GM12878 (cell line): Measurements from ENCODE around the gene MTHFD1. TPM values are rescaled to one million over a fixed set of nuclear protein-coding genes. Genes with fewer than 3 reads are reported as not detected.
A peak's percentile ranks its signal among the peaks of the same experiment; 100 is the strongest.

Experiments
- ATF3 ChIP-seq: IDR thresholded peaks from 2 replicates; pipeline ENCODE4 v1.6.1; 2011; ENCODE audit warnings: low read depth, mild to moderate bottlenecking, low read length, moderate library complexity, borderline replicate concordance; ENCODE audit errors: extremely low read depth
- CBFB ChIP-seq: IDR thresholded peaks from 2 replicates; pipeline ENCODE4 v1.6.1; 2016; ENCODE audit warnings: antibody characterized with exemption, low read depth
- CREB1 ChIP-seq: IDR thresholded peaks from 2 replicates; pipeline ENCODE4 v1.6.1; 2012; ENCODE audit warnings: low read depth, mild to moderate bottlenecking, inconsistent platforms
- CTCF ChIP-seq, 3 experiments: IDR thresholded peaks in 2 of 3; conservative IDR thresholded peaks in 1 of 3; 2 replicates each; pipeline ENCODE4 v1.5.1; 2011; ENCODE audit warnings: low read depth in 3 of 3, low read length in 3 of 3, mild to moderate bottlenecking in 3 of 3, control low read depth in 2 of 3, moderate library complexity in 2 of 3, inconsistent platforms in 1 of 3, mixed read lengths in 1 of 3; ENCODE audit not compliant: control insufficient read depth in 2 of 3, insufficient read depth in 1 of 3; ENCODE audit errors: extremely low read depth in 1 of 3
- EGR1 ChIP-seq, 2 experiments: IDR thresholded peaks; 1 replicate in 1 of 2; 2 replicates in 1 of 2; pipeline ENCODE4 v1.6.1; 2011 to 2012; ENCODE audit warnings: low read depth in 2 of 2, low read length in 2 of 2, borderline replicate concordance in 1 of 2, mild to moderate bottlenecking in 1 of 2, moderate library complexity in 1 of 2
- ESRRA ChIP-seq: IDR thresholded peaks from 2 replicates; pipeline ENCODE4 v1.6.1; 2012; ENCODE audit warnings: mild to moderate bottlenecking, low read length, improper control_type of control experiment
- HDGF ChIP-seq: fragments of 450-650 bp; IDR thresholded peaks from 2 replicates; pipeline ENCODE4 v1.6.1; 2016; ENCODE audit warnings: antibody characterized with exemption
- IRF3 ChIP-seq: fragments of 450-650 bp; IDR thresholded peaks from 2 replicates; pipeline ENCODE4 v1.6.1; 2014; ENCODE audit warnings: mild to moderate bottlenecking
- KLF5 ChIP-seq: fragments of 450-650 bp; IDR thresholded peaks from 2 replicates; pipeline ENCODE4 v1.6.1; 2014; ENCODE audit warnings: mild to moderate bottlenecking; ENCODE audit not compliant: partially characterized antibody
- MYC ChIP-seq: IDR thresholded peaks from 2 replicates; pipeline ENCODE4 v1.6.1; 2011; ENCODE audit warnings: mild to moderate bottlenecking, low read length, moderate library complexity, inconsistent platforms; ENCODE audit not compliant: insufficient read depth, insufficient replicate concordance, insufficient read length, severe bottlenecking
- NFIC ChIP-seq: IDR thresholded peaks from 2 replicates; pipeline ENCODE4 v1.6.1; 2012; ENCODE audit warnings: low read depth, mild to moderate bottlenecking, inconsistent platforms, low read length, moderate library complexity
- NRF1 ChIP-seq: conservative IDR thresholded peaks from 2 replicates; pipeline ENCODE4 v1.6.1; 2011; ENCODE audit warnings: mild to moderate bottlenecking, low read depth, low read length, improper control_type of control experiment
- PRDM15 ChIP-seq: fragments of 450-650 bp; formaldehyde crosslinking; IDR thresholded peaks from 2 replicates; pipeline ENCODE4 v1.4.0; 2020; ENCODE audit warnings: mild to moderate bottlenecking, moderate library complexity
- RAD51 ChIP-seq: fragments of 450-650 bp; IDR thresholded peaks from 2 replicates; pipeline ENCODE4 v1.6.1; 2016; ENCODE audit warnings: moderate library complexity, mild to moderate bottlenecking, inconsistent platforms
- REST ChIP-seq: IDR thresholded peaks from 2 replicates; pipeline ENCODE4 v1.6.1; 2012; ENCODE audit warnings: mild to moderate bottlenecking, low read depth, low read length
- SPI1 ChIP-seq: IDR thresholded peaks from 2 replicates; pipeline ENCODE4 v1.6.1; 2011; ENCODE audit warnings: low read depth, mild to moderate bottlenecking, low read length, moderate library complexity, borderline replicate concordance; ENCODE audit not compliant: insufficient read depth
- ZNF207 ChIP-seq: fragments of 450-650 bp; IDR thresholded peaks from 2 replicates; pipeline ENCODE4 v1.6.1; 2014; ENCODE audit warnings: antibody characterized with exemption, mild to moderate bottlenecking, borderline replicate concordance
- ZNF217 ChIP-seq: fragments of 450-650 bp; IDR thresholded peaks from 2 replicates; pipeline ENCODE4 v1.6.1; 2017; ENCODE audit warnings: antibody characterized with exemption, mild to moderate bottlenecking
- polyA plus RNA-seq, 11 experiments: library from polyadenylated mRNA; depleted of rRNA in 4 of 11; unstranded in 6 of 11; stranded (reverse) in 5 of 11; fragments of >200 nt; fragmentation: Nextera tagmentation in 4 of 11; fragmentation: Illumina TruSeq in 1 of 11; extraction: Ambion mirVana in 4 of 11; extraction: Trizol in 1 of 11; gene quantifications; 1 replicate in 1 of 11; 2 replicates in 10 of 11; pipeline versions ENCODE4 v1.2.1 to v1.2.3, GENCODE V29; 2011 to 2016; ENCODE audit warnings: inconsistent platforms in 2 of 11, missing spikeins in 2 of 11, low read depth in 1 of 11
- total RNA-seq, 4 experiments: library from RNA; depleted of rRNA in 3 of 4; stranded (reverse); fragments of >200 nt in 3 of 4; fragmentation: Illumina TruSeq in 1 of 4; extraction: Trizol in 1 of 4; gene quantifications; 2 replicates each; pipeline versions ENCODE4 v1.2.1 to v1.2.3, GENCODE V29; 2013 to 2021

Gene MTHFD1
- total and polyA plus RNA-seq, 10 of the 15 experiments (the other 5 are each of a cell fraction or from before 2014, with no cell fraction given) = 99.3 to 310 (median 173) TPM

- TF ChIP-seq CREB1 (no peak), NRF1 (no peak), REST (no peak), NFIC (no peak), CBFB (no peak), ESRRA (no peak), EGR1 (IDR thresholded peaks at IDR 0.05; ENCODE audit: borderline replicate concordance in 1 of 2, low read depth in 2 of 2, low read length in 2 of 2) (peak in 1 of 2 experiments; percentile 34; a peak in 1 of 3 replicates), HDGF (no peak), KLF5 (no peak), PRDM15 (CRISPR knock-in tag) (no peak), ZNF207 (no peak), IRF3 (no peak), MYC (peak; percentile 21), ZNF217 (no peak), SPI1 (no peak), ATF3 (no peak), CTCF (IDR thresholded peaks at IDR 0.05 in 2 of 3, conservative IDR thresholded peaks at IDR 0.05 in 1 of 3; ENCODE audit: control insufficient read depth in 2 of 3, extremely low read depth in 1 of 3, insufficient read depth in 1 of 3, low read depth in 3 of 3, low read length in 3 of 3) (0 out of 6 replicates have a peak, but pooled peaks of 1 of the 3 experiments have one; percentile 4), RAD51 (no peak)
These were observed 77.2 kb downstream of the MTHFD1 start, which contains the start of gene AKAP5 (continued) for GRCh38 chr14:64465191-64465822.
